NCI-H1105 treated with DMSO at 0.1 percent for 48 hours (cell line): ENCODE results near the gene TMEM45B.
"Not testable (repeated sequence)": the region's sequence is repeated elsewhere in the genome, so short reads cannot be mapped to it uniquely, and the experiment has no call there.

Experiments
- DNase-seq: peaks from one replicate; lab custom pipeline; 2025; lab: John Stamatoyannopoulos, UW

TMEM45B gene

GRCh38 chr11:129808241-129808640 is 7.4 kb upstream of the TMEM45B start:
- not testable (repeated sequence) for DNase-seq

GRCh38 chr11:129813231-129813791 is 2.3 kb upstream of the TMEM45B start:
- DNase-seq: no peak

GRCh38 chr11:129814244-129815014 is 1.2 kb upstream of the TMEM45B start:
- no peak for DNase-seq

GRCh38 chr11:129817534-129818051 is 1.9 kb downstream of the TMEM45B start:
- DNase-seq: no peak

GRCh38 chr11:129818236-129818635 is 2.6 kb downstream of the TMEM45B start:
- DNase-seq: not testable (repeated sequence)

- no peak for DNase-seq
These were observed 3.6 kb downstream of the TMEM45B start for GRCh38 chr11:129819237-129819636.

- DNase-seq: not testable (repeated sequence)
These were observed 4.6 kb downstream of the TMEM45B start for GRCh38 chr11:129820228-129820627.

GRCh38 chr11:129823281-129823680 is 7.6 kb downstream of the TMEM45B start:
- DNase-seq: peak; percentile 21

GRCh38 chr11:129823799-129824198 is 8.2 kb downstream of the TMEM45B start:
- not testable (repeated sequence) for DNase-seq

GRCh38 chr11:129825380-129825779 is 9.7 kb downstream of the TMEM45B start:
- no peak for DNase-seq

GRCh38 chr11:129828301-129828836 is 12.7 kb downstream of the TMEM45B start:
- DNase-seq: peak; percentile 89

GRCh38 chr11:129829497-129829896 is 13.8 kb downstream of the TMEM45B start:
- DNase-seq: not testable (repeated sequence)

- not testable (repeated sequence) for DNase-seq
These were observed 15.6 kb downstream of the TMEM45B start for GRCh38 chr11:129831227-129831626.

- DNase-seq: not testable (repeated sequence)
These were observed 17.6 kb downstream of the TMEM45B start for GRCh38 chr11:129833260-129833659.

- not testable (repeated sequence) for DNase-seq
These were observed 20.8 kb downstream of the TMEM45B start for GRCh38 chr11:129836423-129836891.

- DNase-seq: no peak
These were observed 21.3 kb downstream of the TMEM45B start for GRCh38 chr11:129836979-129837378.

GRCh38 chr11:129840236-129840635 is 24.6 kb downstream of the TMEM45B start:
- DNase-seq: no peak

GRCh38 chr11:129842138-129842537 is 26.5 kb downstream of the TMEM45B start:
- no peak for DNase-seq

- DNase-seq: no peak
These were observed 31.1 kb downstream of the TMEM45B start for GRCh38 chr11:129846508-129847335.

- DNase-seq: not testable (repeated sequence)
These were observed 31.7 kb downstream of the TMEM45B start for GRCh38 chr11:129847361-129847760.

GRCh38 chr11:129849447-129850130 is 33.9 kb downstream of the TMEM45B start:
- no peak for DNase-seq
